K562 (cell line): ENCODE results near the gene BASP1.

Source experiments
- BRCA1 ChIP-seq, 2 experiments: fragments of 450-650 bp in 1 of 2; sonication (generic) in 1 of 2; formaldehyde crosslinking in 1 of 2; IDR thresholded peaks; 2 replicates each; pipeline versions ENCODE4 v1.5.0 to v1.6.1; 2017 to 2020; ENCODE audit warnings: mild to moderate bottlenecking in 1 of 2, missing genetic modification reagents in 1 of 2
- CHD2 ChIP-seq: IDR thresholded peaks from 2 replicates; pipeline ENCODE4 v1.6.1; 2011; ENCODE audit warnings: low read depth, low read length
- ELF1 ChIP-seq: fragments of 200-800 bp; sonication (Bioruptor generic); IDR thresholded peaks from 2 replicates; pipeline ENCODE4 v1.6.1; 2016; ENCODE audit warnings: missing genetic modification characterization, missing compliant biosample characterization
- KLF10 ChIP-seq: fragments of 250-450 bp; sonication (Bioruptor Pico); IDR thresholded peaks from 2 replicates; pipeline ENCODE4 v1.6.1; 2021; ENCODE audit warnings: matching md5 sums
- NUFIP1 ChIP-seq: fragments of 450-650 bp; IDR thresholded peaks from 2 replicates; pipeline ENCODE4 v1.6.1; 2018; ENCODE audit not compliant: partially characterized antibody
- SMARCA4 ChIP-seq: fragments of 450-650 bp; IDR thresholded peaks from 2 replicates; pipeline ENCODE4 v1.6.1; 2016
- TAF9B ChIP-seq: fragments of 450-650 bp; IDR thresholded peaks from 2 replicates; pipeline ENCODE4 v1.6.1; 2018; ENCODE audit warnings: mild to moderate bottlenecking; ENCODE audit not compliant: partially characterized antibody
- TCF7L2 ChIP-seq: fragments of 150-350 bp; IDR thresholded peaks from 2 replicates; pipeline ENCODE4 v1.6.1; 2016; ENCODE audit warnings: low read depth, mild to moderate bottlenecking, low read length, moderate library complexity
- ZNF212 ChIP-seq: fragments of 450-650 bp; formaldehyde crosslinking; IDR thresholded peaks from 2 replicates; pipeline ENCODE4 v1.4.0; 2020; ENCODE audit warnings: mild to moderate bottlenecking
- ZNF431 ChIP-seq: sonication (generic); formaldehyde crosslinking; IDR thresholded peaks from 2 replicates; pipeline ENCODE4 v1.8.0; 2022; ENCODE audit warnings: mild to moderate bottlenecking, missing genetic modification reagents
- ZNF609 ChIP-seq: sonication (generic); formaldehyde crosslinking; IDR thresholded peaks from 2 replicates; pipeline ENCODE4 v1.8.1; 2023; ENCODE audit warnings: missing genetic modification reagents, mild to moderate bottlenecking, borderline replicate concordance
- ZNF655 ChIP-seq: fragments of 250-450 bp; sonication (Bioruptor Pico); IDR thresholded peaks from 2 replicates; pipeline ENCODE4 v1.5.0; 2021
- ZNF785 ChIP-seq: fragments of 250-450 bp; sonication (Bioruptor Pico); IDR thresholded peaks from 2 replicates; pipeline ENCODE4 v1.4.0; 2020; ENCODE audit warnings: mild to moderate bottlenecking
- TF ChIP-seq, protein P1 (sequence below): sonication (generic); formaldehyde crosslinking; IDR thresholded peaks from 2 replicates; pipeline ENCODE4 v1.8.0; 2023; ENCODE audit warnings: mild to moderate bottlenecking, missing genetic modification reagents

GRCh38 chr5:17230191-17230590 is 12.8 kb downstream of the BASP1 start:
- TF ChIP-seq ELF1 (tag) (no peak), NUFIP1 (no peak), ZNF431 (CRISPR knock-in tag) (no peak), ZNF785 (CRISPR knock-in tag) (no peak), ZNF609 (CRISPR knock-in tag) (no peak), ZNF212 (CRISPR knock-in tag) (no peak), BRCA1 (IDR thresholded peaks at IDR 0.05) (no peak), BRCA1 (CRISPR knock-in tag; IDR thresholded peaks at IDR 0.05) (no peak), CHD2 (no peak), TAF9B (no peak), TCF7L2 (no peak), KLF10 (CRISPR knock-in tag) (no peak), SMARCA4 (no peak), ZNF655 (CRISPR knock-in tag) (no peak)
- TF ChIP-seq, protein P1, sequence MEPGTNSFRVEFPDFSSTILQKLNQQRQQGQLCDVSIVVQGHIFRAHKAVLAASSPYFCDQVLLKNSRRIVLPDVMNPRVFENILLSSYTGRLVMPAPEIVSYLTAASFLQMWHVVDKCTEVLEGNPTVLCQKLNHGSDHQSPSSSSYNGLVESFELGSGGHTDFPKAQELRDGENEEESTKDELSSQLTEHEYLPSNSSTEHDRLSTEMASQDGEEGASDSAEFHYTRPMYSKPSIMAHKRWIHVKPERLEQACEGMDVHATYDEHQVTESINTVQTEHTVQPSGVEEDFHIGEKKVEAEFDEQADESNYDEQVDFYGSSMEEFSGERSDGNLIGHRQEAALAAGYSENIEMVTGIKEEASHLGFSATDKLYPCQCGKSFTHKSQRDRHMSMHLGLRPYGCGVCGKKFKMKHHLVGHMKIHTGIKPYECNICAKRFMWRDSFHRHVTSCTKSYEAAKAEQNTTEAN, result no peak
